ENCODE data around the gene DARS2. TPM values are rescaled to one million over a fixed set of nuclear protein-coding genes. Genes with fewer than 3 reads are reported as not detected.

Gene DARS2
- polyA plus RNA-seq, 1 donor from 2014 or later: 4.5 TPM

- Histone ChIP-seq H3K36me3 (ENCODE audit: insufficient read depth, low read length) (peaks cover 6% of the 10 kb centered on the region), H3F3A (ENCODE audit: insufficient read depth, low read length, poor library complexity, severe bottlenecking) (no peaks in the 10 kb centered on the region), H3K9me2 (ENCODE audit: insufficient read depth, low read length) (no peaks in the 10 kb centered on the region), H3K27me3 (ENCODE audit: insufficient read depth, low read depth, low read length) (no peaks in the 10 kb centered on the region), H3K4me3 (ENCODE audit: low read length) (peak overlapping the region; percentile 38), H3K4me2 (ENCODE audit: low read length) (no peak overlapping the region), H3K9me3 (ENCODE audit: low read length) (no peaks in the 10 kb centered on the region), H2AFZ (ENCODE audit: low read depth, low read length) (no peak overlapping the region), H3K9ac (ENCODE audit: low read length) (no peak overlapping the region), H4K20me1 (ENCODE audit: insufficient read depth) (no peaks in the 10 kb centered on the region), H3K79me2 (replicated peaks; ENCODE audit: insufficient read depth, low read length) (peaks cover 14% of the 10 kb centered on the region), H3K27ac (ENCODE audit: low read length) (no peak overlapping the region)
- TF ChIP-seq POLR2AphosphoS5 (IDR thresholded peaks at IDR 0.05) (no peak), REST (IDR thresholded peaks at IDR 0.05; ENCODE audit: borderline replicate concordance) (no peak), RAD21 (conservative IDR thresholded peaks at IDR 0.05) (no peak), EP300 (conservative IDR thresholded peaks at IDR 0.05; ENCODE audit: poor library complexity, severe bottlenecking) (no peak), EZH2 (IDR thresholded peaks at IDR 0.05; ENCODE audit: borderline replicate concordance, insufficient read depth, low read length, poor library complexity, severe bottlenecking) (no peak), SMC3 (conservative IDR thresholded peaks at IDR 0.05; ENCODE audit: poor library complexity) (no peak), TAF1 (IDR thresholded peaks at IDR 0.05; ENCODE audit: low read depth) (no peak), MXI1 (conservative IDR thresholded peaks at IDR 0.05; ENCODE audit: poor library complexity, severe bottlenecking) (no peak)
- TF ChIP-seq, protein P1, sequence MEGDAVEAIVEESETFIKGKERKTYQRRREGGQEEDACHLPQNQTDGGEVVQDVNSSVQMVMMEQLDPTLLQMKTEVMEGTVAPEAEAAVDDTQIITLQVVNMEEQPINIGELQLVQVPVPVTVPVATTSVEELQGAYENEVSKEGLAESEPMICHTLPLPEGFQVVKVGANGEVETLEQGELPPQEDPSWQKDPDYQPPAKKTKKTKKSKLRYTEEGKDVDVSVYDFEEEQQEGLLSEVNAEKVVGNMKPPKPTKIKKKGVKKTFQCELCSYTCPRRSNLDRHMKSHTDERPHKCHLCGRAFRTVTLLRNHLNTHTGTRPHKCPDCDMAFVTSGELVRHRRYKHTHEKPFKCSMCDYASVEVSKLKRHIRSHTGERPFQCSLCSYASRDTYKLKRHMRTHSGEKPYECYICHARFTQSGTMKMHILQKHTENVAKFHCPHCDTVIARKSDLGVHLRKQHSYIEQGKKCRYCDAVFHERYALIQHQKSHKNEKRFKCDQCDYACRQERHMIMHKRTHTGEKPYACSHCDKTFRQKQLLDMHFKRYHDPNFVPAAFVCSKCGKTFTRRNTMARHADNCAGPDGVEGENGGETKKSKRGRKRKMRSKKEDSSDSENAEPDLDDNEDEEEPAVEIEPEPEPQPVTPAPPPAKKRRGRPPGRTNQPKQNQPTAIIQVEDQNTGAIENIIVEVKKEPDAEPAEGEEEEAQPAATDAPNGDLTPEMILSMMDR (IDR thresholded peaks at IDR 0.05; ENCODE audit: poor library complexity, severe bottlenecking): no peak
Observed at GRCh38 chr1:173871500-173871899, 47.0 kb downstream of the DARS2 start.

GRCh38 chr1:173876732-173877131, 52.3 kb downstream of the DARS2 start:
- no peak overlapping the region for H3K9ac ChIP-seq (ENCODE audit: low read length)
- H3K79me2 ChIP-seq (replicated peaks; ENCODE audit: insufficient read depth, low read length): no peaks in the 10 kb centered on the region
- H3F3A ChIP-seq (ENCODE audit: insufficient read depth, low read length, poor library complexity, severe bottlenecking): no peaks in the 10 kb centered on the region
- H3K9me3 ChIP-seq (ENCODE audit: low read length): no peaks in the 10 kb centered on the region
- H3K9me2 ChIP-seq (ENCODE audit: insufficient read depth, low read length): no peaks in the 10 kb centered on the region
- TF ChIP-seq, protein P1 (IDR thresholded peaks at IDR 0.05; ENCODE audit: poor library complexity, severe bottlenecking): no peak
- no peak for TF ChIP-seq EZH2 (IDR thresholded peaks at IDR 0.05; ENCODE audit: borderline replicate concordance, insufficient read depth, low read length, poor library complexity, severe bottlenecking)
- no peak for TF ChIP-seq REST (IDR thresholded peaks at IDR 0.05; ENCODE audit: borderline replicate concordance)
- TF ChIP-seq TAF1 (IDR thresholded peaks at IDR 0.05; ENCODE audit: low read depth): no peak
- TF ChIP-seq EP300 (conservative IDR thresholded peaks at IDR 0.05; ENCODE audit: poor library complexity, severe bottlenecking): no peak
- no peak for TF ChIP-seq POLR2AphosphoS5 (IDR thresholded peaks at IDR 0.05)
- H2AFZ ChIP-seq (ENCODE audit: low read depth, low read length): no peak overlapping the region
- no peaks in the 10 kb centered on the region for H3K27me3 ChIP-seq (ENCODE audit: insufficient read depth, low read depth, low read length)
- H4K20me1 ChIP-seq (ENCODE audit: insufficient read depth): no peaks in the 10 kb centered on the region
- H3K36me3 ChIP-seq (ENCODE audit: insufficient read depth, low read length): peaks cover 6% of the 10 kb centered on the region
- no peak overlapping the region for H3K4me2 ChIP-seq (ENCODE audit: low read length)
- H3K4me3 ChIP-seq (ENCODE audit: low read length): no peak overlapping the region
- no peak overlapping the region for H3K27ac ChIP-seq (ENCODE audit: low read length)

All from neural cell (in vitro differentiated cells).